ENCODE measurements around the gene TAPT1. TPM values are rescaled to one million over a fixed set of nuclear protein-coding genes. Genes with fewer than 3 reads are reported as not detected.

Gene TAPT1
- total RNA-seq, 1 experiment from 2014 or later, result 39.1 TPM

GRCh38 chr4:16194214-16194613, 32.1 kb downstream of the TAPT1 start:
- no peak for DNase-seq
- H3K9me3 ChIP-seq (ENCODE audit: low read length), result no peaks in the 10 kb centered on the region
- peaks cover 11% of the 10 kb centered on the region for H3K4me1 ChIP-seq (ENCODE audit: low read length)
- H3K4me3 ChIP-seq (ENCODE audit: low read length), result no peak overlapping the region
- no peaks in the 10 kb centered on the region for H3K9me2 ChIP-seq (replicated peaks; ENCODE audit: insufficient read depth, low read length)
- no peaks in the 10 kb centered on the region for H3K79me2 ChIP-seq (ENCODE audit: low read length)
- H3K36me3 ChIP-seq (ENCODE audit: insufficient read depth, low read length), result no peaks in the 10 kb centered on the region
- no peaks in the 10 kb centered on the region for H4K20me1 ChIP-seq (ENCODE audit: insufficient read depth, low read depth, low read length)
- no peak overlapping the region for H3K4me2 ChIP-seq (ENCODE audit: low read depth, low read length, poor library complexity, severe bottlenecking)
- H3K27me3 ChIP-seq (ENCODE audit: low read length), result no peaks in the 10 kb centered on the region
- H3K9ac ChIP-seq (ENCODE audit: low read length), result no peak overlapping the region
- no peak overlapping the region for H2AFZ ChIP-seq (ENCODE audit: low read length)
- H3K27ac ChIP-seq (ENCODE audit: low read length), result no peak overlapping the region

DNA sequence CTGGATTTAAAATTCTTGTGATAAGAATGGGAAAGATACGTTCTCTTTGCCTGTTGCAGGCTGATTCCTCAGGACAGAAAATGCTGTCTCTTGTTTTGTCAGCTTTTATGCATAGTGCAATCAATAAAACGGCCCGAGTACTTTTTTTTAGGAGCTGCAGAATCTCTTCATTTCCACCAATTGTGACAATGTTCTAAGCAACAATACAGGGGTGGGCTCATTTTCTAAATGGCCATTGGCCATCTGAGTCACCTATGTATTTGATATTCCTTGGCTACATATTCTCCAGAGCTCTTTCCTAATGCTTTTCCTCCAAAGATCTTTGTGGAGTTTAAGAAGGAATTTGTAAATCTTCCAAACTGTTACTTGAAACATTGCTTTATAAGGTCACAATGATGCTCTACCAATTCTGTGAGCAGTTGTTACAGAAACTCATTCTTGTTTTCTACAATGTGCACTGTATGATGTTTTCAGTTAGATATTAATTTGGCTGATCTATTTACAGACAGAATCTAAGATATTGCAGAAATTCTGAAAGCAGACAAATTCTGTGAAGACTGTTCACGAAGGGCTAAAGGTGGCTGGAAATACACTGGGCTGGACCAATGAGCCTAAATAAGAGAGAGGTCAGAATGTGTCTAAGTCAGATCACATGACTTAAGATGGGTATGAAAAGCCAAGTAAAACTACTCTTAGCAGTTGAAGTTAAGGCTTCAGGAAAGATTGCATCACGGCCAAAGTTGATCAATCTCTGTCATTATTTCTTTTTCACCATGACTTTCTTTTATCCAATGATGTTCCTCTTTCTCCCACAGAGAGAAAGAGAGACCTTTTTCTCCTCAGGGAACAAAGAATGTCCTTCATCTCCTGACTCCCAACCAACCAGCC, 33.4 kb downstream of the TAPT1 start:
- Histone ChIP-seq H3K9ac (ENCODE audit: low read length) (no peak overlapping the region), H3K27ac (ENCODE audit: low read length) (no peak overlapping the region), H3K79me2 (ENCODE audit: low read length) (no peaks in the 10 kb centered on the region), H2AFZ (ENCODE audit: low read length) (no peak overlapping the region), H3K27me3 (ENCODE audit: low read length) (no peaks in the 10 kb centered on the region), H3K9me2 (replicated peaks; ENCODE audit: insufficient read depth, low read length) (no peaks in the 10 kb centered on the region), H3K4me3 (ENCODE audit: low read length) (no peak overlapping the region), H3K4me1 (ENCODE audit: low read length) (peaks cover 11% of the 10 kb centered on the region), H4K20me1 (ENCODE audit: insufficient read depth, low read depth, low read length) (no peaks in the 10 kb centered on the region), H3K4me2 (ENCODE audit: low read depth, low read length, poor library complexity, severe bottlenecking) (no peak overlapping the region), H3K36me3 (ENCODE audit: insufficient read depth, low read length) (no peaks in the 10 kb centered on the region), H3K9me3 (ENCODE audit: low read length) (no peaks in the 10 kb centered on the region)
- no peak for DNase-seq

- Histone ChIP-seq H3K9me2 (replicated peaks; ENCODE audit: insufficient read depth, low read length) (no peaks in the 10 kb centered on the region), H3K9me3 (ENCODE audit: low read length) (no peaks in the 10 kb centered on the region), H3K9ac (ENCODE audit: low read length) (no peak overlapping the region), H3K27ac (ENCODE audit: low read length) (no peak overlapping the region), H3K27me3 (ENCODE audit: low read length) (no peaks in the 10 kb centered on the region), H4K20me1 (ENCODE audit: insufficient read depth, low read depth, low read length) (no peaks in the 10 kb centered on the region), H3K79me2 (ENCODE audit: low read length) (no peaks in the 10 kb centered on the region), H2AFZ (ENCODE audit: low read length) (no peak overlapping the region), H3K4me2 (ENCODE audit: low read depth, low read length, poor library complexity, severe bottlenecking) (no peak overlapping the region), H3K4me1 (ENCODE audit: low read length) (peaks cover 10% of the 10 kb centered on the region), H3K4me3 (ENCODE audit: low read length) (no peak overlapping the region), H3K36me3 (ENCODE audit: insufficient read depth, low read length) (no peaks in the 10 kb centered on the region)
- DNase-seq, result no peak
Observed at GRCh38 chr4:16192057-16192456, 34.2 kb downstream of the TAPT1 start.

- H3K4me2 ChIP-seq (ENCODE audit: low read depth, low read length, poor library complexity, severe bottlenecking), result no peak overlapping the region
- DNase-seq, result no peak
- H3K27me3 ChIP-seq (ENCODE audit: low read length), result no peaks in the 10 kb centered on the region
- no peak overlapping the region for H3K9ac ChIP-seq (ENCODE audit: low read length)
- no peaks in the 10 kb centered on the region for H3K9me2 ChIP-seq (replicated peaks; ENCODE audit: insufficient read depth, low read length)
- H3K4me3 ChIP-seq (ENCODE audit: low read length), result no peak overlapping the region
- H3K79me2 ChIP-seq (ENCODE audit: low read length), result no peaks in the 10 kb centered on the region
- no peak overlapping the region for H3K27ac ChIP-seq (ENCODE audit: low read length)
- no peaks in the 10 kb centered on the region for H3K36me3 ChIP-seq (ENCODE audit: insufficient read depth, low read length)
- peaks cover 18% of the 10 kb centered on the region for H3K4me1 ChIP-seq (ENCODE audit: low read length)
- no peaks in the 10 kb centered on the region for H3K9me3 ChIP-seq (ENCODE audit: low read length)
- no peaks in the 10 kb centered on the region for H4K20me1 ChIP-seq (ENCODE audit: insufficient read depth, low read depth, low read length)
- H2AFZ ChIP-seq (ENCODE audit: low read length), result no peak overlapping the region
Observed at GRCh38 chr4:16187455-16187854, 38.8 kb downstream of the TAPT1 start.

DNA sequence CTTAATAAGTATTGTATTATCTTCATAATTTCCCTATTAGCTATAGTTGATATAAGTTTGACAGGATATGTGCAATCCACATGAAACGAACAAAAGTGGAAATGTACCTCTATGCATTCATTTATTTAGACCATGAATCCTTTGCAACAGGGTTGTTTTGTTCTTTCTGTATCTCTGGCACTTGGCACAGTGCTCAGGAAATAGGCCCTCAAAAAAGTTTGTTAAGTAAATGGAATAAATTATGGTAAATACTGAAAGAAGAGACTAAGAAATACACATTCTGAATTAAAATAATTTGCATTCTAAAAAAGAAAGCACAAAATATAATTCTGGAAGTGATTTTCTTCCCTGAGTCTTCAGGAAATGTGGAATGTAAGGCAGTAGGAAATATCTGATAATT, 39.3 kb downstream of the TAPT1 start:
- H3K27ac ChIP-seq (ENCODE audit: low read length), result no peak overlapping the region
- H3K36me3 ChIP-seq (ENCODE audit: insufficient read depth, low read length), result no peaks in the 10 kb centered on the region
- no peaks in the 10 kb centered on the region for H3K9me2 ChIP-seq (replicated peaks; ENCODE audit: insufficient read depth, low read length)
- no peaks in the 10 kb centered on the region for H3K9me3 ChIP-seq (ENCODE audit: low read length)
- no peak overlapping the region for H3K4me3 ChIP-seq (ENCODE audit: low read length)
- no peak overlapping the region for H2AFZ ChIP-seq (ENCODE audit: low read length)
- no peaks in the 10 kb centered on the region for H3K79me2 ChIP-seq (ENCODE audit: low read length)
- no peaks in the 10 kb centered on the region for H4K20me1 ChIP-seq (ENCODE audit: insufficient read depth, low read depth, low read length)
- H3K4me2 ChIP-seq (ENCODE audit: low read depth, low read length, poor library complexity, severe bottlenecking), result no peak overlapping the region
- H3K4me1 ChIP-seq (ENCODE audit: low read length), result peaks cover 18% of the 10 kb centered on the region
- DNase-seq, result no peak
- no peaks in the 10 kb centered on the region for H3K27me3 ChIP-seq (ENCODE audit: low read length)
- H3K9ac ChIP-seq (ENCODE audit: low read length), result no peak overlapping the region

DNA sequence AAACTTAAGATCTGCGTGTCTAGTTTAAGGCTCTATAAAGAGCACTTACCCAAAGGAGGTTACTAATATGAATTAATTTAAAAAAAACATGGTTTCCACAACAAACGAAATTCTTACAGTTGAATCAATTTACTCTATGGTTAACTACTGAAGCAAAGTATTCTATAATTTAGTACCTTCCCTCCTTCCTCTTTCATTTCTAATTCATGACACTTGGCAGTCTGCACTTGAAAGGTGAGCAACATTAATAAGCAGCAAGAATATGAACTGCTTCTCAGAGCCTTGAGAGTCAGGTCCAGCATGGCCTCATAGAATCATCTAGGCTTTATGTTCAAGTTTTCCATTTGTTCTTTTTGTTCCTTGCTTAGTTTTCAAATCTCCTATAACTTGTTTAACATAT, 42.7 kb downstream of the TAPT1 start:
- no peaks in the 10 kb centered on the region for H3K9me2 ChIP-seq (replicated peaks; ENCODE audit: insufficient read depth, low read length)
- H3K4me3 ChIP-seq (ENCODE audit: low read length), result no peak overlapping the region
- no peaks in the 10 kb centered on the region for H3K9me3 ChIP-seq (ENCODE audit: low read length)
- DNase-seq, result peak; percentile 59
- no peaks in the 10 kb centered on the region for H3K36me3 ChIP-seq (ENCODE audit: insufficient read depth, low read length)
- H3K27me3 ChIP-seq (ENCODE audit: low read length), result no peaks in the 10 kb centered on the region
- peaks cover 26% of the 10 kb centered on the region for H3K4me1 ChIP-seq (ENCODE audit: low read length)
- peak overlapping the region; percentile 4 for H3K4me2 ChIP-seq (ENCODE audit: low read depth, low read length, poor library complexity, severe bottlenecking)
- H3K9ac ChIP-seq (ENCODE audit: low read length), result no peak overlapping the region
- H2AFZ ChIP-seq (ENCODE audit: low read length), result no peak overlapping the region
- no peaks in the 10 kb centered on the region for H3K79me2 ChIP-seq (ENCODE audit: low read length)
- H4K20me1 ChIP-seq (ENCODE audit: insufficient read depth, low read depth, low read length), result no peaks in the 10 kb centered on the region
- H3K27ac ChIP-seq (ENCODE audit: low read length), result peak overlapping the region; percentile 42

- Histone ChIP-seq H2AFZ (ENCODE audit: low read length) (no peak overlapping the region), H3K27me3 (ENCODE audit: low read length) (no peaks in the 10 kb centered on the region), H3K9ac (ENCODE audit: low read length) (no peak overlapping the region), H3K4me3 (ENCODE audit: low read length) (no peak overlapping the region), H4K20me1 (ENCODE audit: insufficient read depth, low read depth, low read length) (no peaks in the 10 kb centered on the region), H3K79me2 (ENCODE audit: low read length) (no peaks in the 10 kb centered on the region), H3K4me2 (ENCODE audit: low read depth, low read length, poor library complexity, severe bottlenecking) (no peak overlapping the region), H3K27ac (ENCODE audit: low read length) (no peak overlapping the region), H3K9me3 (ENCODE audit: low read length) (no peaks in the 10 kb centered on the region), H3K4me1 (ENCODE audit: low read length) (peaks cover 31% of the 10 kb centered on the region), H3K9me2 (replicated peaks; ENCODE audit: insufficient read depth, low read length) (no peaks in the 10 kb centered on the region), H3K36me3 (ENCODE audit: insufficient read depth, low read length) (no peaks in the 10 kb centered on the region)
- no peak for DNase-seq
Observed at GRCh38 chr4:16176621-16177020, 49.6 kb downstream of the TAPT1 start.

DNA sequence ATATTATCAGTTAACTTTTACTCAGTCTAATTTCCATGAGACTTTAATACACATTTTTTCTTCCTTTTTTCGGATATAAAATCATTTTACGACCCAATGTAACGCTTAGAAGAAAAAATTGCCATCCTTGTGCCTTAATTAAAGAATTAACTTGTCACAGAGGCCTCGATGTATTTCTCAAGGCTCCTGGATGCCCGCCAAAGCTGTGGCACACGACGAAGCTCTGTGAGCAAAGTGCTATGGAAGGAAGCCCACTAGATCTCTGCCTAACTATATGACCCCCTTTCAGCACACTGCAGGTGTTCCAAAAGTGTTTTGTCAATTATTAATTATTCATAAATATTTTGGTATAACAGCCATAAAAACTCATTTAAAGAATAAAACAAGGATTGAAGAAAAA, 54.4 kb downstream of the TAPT1 start:
- Histone ChIP-seq H3K27ac (ENCODE audit: low read length) (peak overlapping the region; percentile 77), H3K9ac (ENCODE audit: low read length) (no peak overlapping the region), H3K9me2 (replicated peaks; ENCODE audit: insufficient read depth, low read length) (no peaks in the 10 kb centered on the region), H3K36me3 (ENCODE audit: insufficient read depth, low read length) (no peaks in the 10 kb centered on the region), H3K4me2 (ENCODE audit: low read depth, low read length, poor library complexity, severe bottlenecking) (peak overlapping the region; percentile 51), H4K20me1 (ENCODE audit: insufficient read depth, low read depth, low read length) (no peaks in the 10 kb centered on the region), H2AFZ (ENCODE audit: low read length) (no peak overlapping the region), H3K79me2 (ENCODE audit: low read length) (no peaks in the 10 kb centered on the region), H3K9me3 (ENCODE audit: low read length) (no peaks in the 10 kb centered on the region), H3K4me3 (ENCODE audit: low read length) (no peak overlapping the region; the same call in 1 of the 2 replicates), H3K4me1 (ENCODE audit: low read length) (peaks cover 30% of the 10 kb centered on the region), H3K27me3 (ENCODE audit: low read length) (no peaks in the 10 kb centered on the region)
- no peak for DNase-seq
